ENCODE results near the gene ZNF740. TPM values are rescaled to one million over a fixed set of nuclear protein-coding genes. Genes with fewer than 3 reads are reported as not detected.

The ZNF740 gene
- total RNA-seq, 1 experiment from 2014 or later: 65.8 TPM

DNA sequence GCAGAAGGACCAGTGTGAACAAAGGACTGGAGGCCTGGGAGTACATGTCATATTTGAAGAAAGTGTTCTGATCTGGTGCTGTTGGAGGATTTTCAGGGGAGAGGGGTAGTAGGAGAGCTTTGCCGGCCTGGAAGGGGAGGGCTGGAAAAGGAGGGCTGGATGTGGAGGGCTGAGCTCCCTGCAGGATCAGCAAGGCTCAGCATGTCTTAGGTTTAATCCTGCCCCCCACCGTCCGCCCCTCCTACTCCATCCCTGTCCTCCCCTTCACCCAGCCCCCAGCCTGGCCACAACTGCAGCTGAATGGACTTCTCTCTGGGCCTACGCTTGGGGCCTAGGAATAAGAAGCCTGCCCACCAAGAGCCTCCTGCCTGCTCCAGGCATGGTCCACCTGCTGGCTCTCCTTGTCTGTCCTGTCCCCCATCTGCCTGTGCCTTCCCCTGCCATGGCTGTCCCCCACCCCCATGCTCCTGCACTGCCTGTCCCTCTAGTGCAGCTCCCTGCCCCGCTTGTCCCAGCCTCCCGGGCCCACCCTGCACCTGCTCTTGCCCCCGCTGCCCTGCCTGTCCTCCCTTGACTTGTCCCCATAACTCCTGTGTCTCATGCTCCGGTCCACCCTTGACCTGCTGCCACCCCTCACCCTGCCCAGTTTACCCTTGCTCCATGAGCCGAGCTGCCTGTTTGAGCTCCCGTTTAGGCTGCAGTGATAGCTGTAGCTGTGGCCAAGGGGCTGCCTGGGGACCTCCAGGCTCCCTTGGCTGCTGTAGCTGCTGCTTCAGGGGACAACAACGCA is 61.3 kb downstream of the ZNF740 start:
- ChIA-PET POLR2A (ENCODE audit: unreplicated experiment) (interaction anchor here (0.6 kb wide), 1 partner anchor 259 kb away, joined by 6 read pairs; the partner anchor contains the start of gene TARBP2), CTCF (no interaction called here)
- no peaks in the 10 kb centered on the region for H3K9me3 ChIP-seq (ENCODE audit: insufficient read depth, low read depth)
- no TSS peak for BruUV-seq (replicated peaks)
- H4K20me1 ChIP-seq (ENCODE audit: insufficient read depth): no peaks in the 10 kb centered on the region
- H3K27ac ChIP-seq: no peak overlapping the region
- no peak overlapping the region for H3K4me2 ChIP-seq
- no peak overlapping the region for H3K4me3 ChIP-seq
- no peaks in the 10 kb centered on the region for H3F3A ChIP-seq (ENCODE audit: insufficient read depth, low read depth)
- no peak overlapping the region for H2AFZ ChIP-seq
- H3K36me3 ChIP-seq (ENCODE audit: low read depth): no peaks in the 10 kb centered on the region
- no peaks in the 10 kb centered on the region for H3K79me2 ChIP-seq (ENCODE audit: low read depth)
- H3K27me3 ChIP-seq (ENCODE audit: insufficient read depth, low read depth): no peaks in the 10 kb centered on the region
- DNase-seq: no peak
- TF ChIP-seq EZH2 (IDR thresholded peaks at IDR 0.05; ENCODE audit: low read depth) (no peak), CTCF (conservative IDR thresholded peaks at IDR 0.05) (no peak)
- H3K9me2 ChIP-seq (ENCODE audit: insufficient read depth): no peaks in the 10 kb centered on the region
- peaks cover 5% of the 10 kb centered on the region; the same call in 1 of the 2 replicates for H3K4me1 ChIP-seq (replicated peaks; ENCODE audit: insufficient read depth)
- intact Hi-C loops (cut with micrococcal nuclease; ENCODE audit: unreplicated experiment): no loop called here

GRCh38 chr12:53244337-53244736 is 63.8 kb downstream of the ZNF740 start:
- Histone ChIP-seq H3K4me1 (replicated peaks; ENCODE audit: insufficient read depth) (0 out of 2 replicates have a peak, but pooled peaks cover 4% of the 10 kb centered on the region), H3F3A (ENCODE audit: insufficient read depth, low read depth) (no peaks in the 10 kb centered on the region), H3K27me3 (ENCODE audit: insufficient read depth, low read depth) (no peaks in the 10 kb centered on the region), H3K4me3 (no peak overlapping the region), H3K4me2 (no peak overlapping the region), H3K79me2 (ENCODE audit: low read depth) (no peaks in the 10 kb centered on the region), H3K9me3 (ENCODE audit: insufficient read depth, low read depth) (no peaks in the 10 kb centered on the region), H3K9me2 (ENCODE audit: insufficient read depth) (no peaks in the 10 kb centered on the region), H3K36me3 (ENCODE audit: low read depth) (no peaks in the 10 kb centered on the region), H2AFZ (no peak overlapping the region), H3K27ac (no peak overlapping the region), H4K20me1 (ENCODE audit: insufficient read depth) (no peaks in the 10 kb centered on the region)
- BruUV-seq (replicated peaks): no TSS peak
- POLR2A ChIA-PET (ENCODE audit: unreplicated experiment): interaction anchor here (0.6 kb wide), 1 partner anchor 67 kb away, joined by 5 read pairs; no protein-coding TSS in a partner anchor
- CTCF ChIA-PET: no interaction called here
- no peak for TF ChIP-seq CTCF (conservative IDR thresholded peaks at IDR 0.05)
- no peak for TF ChIP-seq EZH2 (IDR thresholded peaks at IDR 0.05; ENCODE audit: low read depth)
- intact Hi-C loops (cut with micrococcal nuclease; ENCODE audit: unreplicated experiment): no loop called here
- no peak for DNase-seq

Other genes starting within 250 kb of the ZNF740 start
- 2,869 and 2,977 TPM in 2 replicates for gene KRT18, start 231.6 kb upstream of the ZNF740 start, total RNA-seq (2021)
- 531 and 615 TPM in 2 replicates for gene EIF4B, start 174.3 kb upstream of the ZNF740 start, total RNA-seq (2021)
- 8.5 and 11.5 TPM in 2 replicates for gene TNS2, start 130.7 kb upstream of the ZNF740 start, total RNA-seq (2021)
- gene SPRYD3, start 101.3 kb upstream of the ZNF740 start, total RNA-seq (2021): 15.2 and 17.2 TPM in 2 replicates
- 290 and 333 TPM in 2 replicates for gene IGFBP6, start 83.1 kb upstream of the ZNF740 start, total RNA-seq (2021)
- 0.70 and 0.79 TPM in 2 replicates for gene SOAT2, start 77.2 kb upstream of the ZNF740 start, total RNA-seq (2021)
- 33.1 and 49.0 TPM in 2 replicates for gene CSAD, start 203 bp downstream of the ZNF740 start, total RNA-seq (2021)
- gene ITGB7, start 26.5 kb downstream of the ZNF740 start, total RNA-seq (2021): 2.4 and 3.3 TPM in 2 replicates
- 118 and 124 TPM in 2 replicates for gene RARG, start 51.5 kb downstream of the ZNF740 start, total RNA-seq (2021)
- gene ESPL1, start 87.6 kb downstream of the ZNF740 start, total RNA-seq (2021): 37.4 and 42.0 TPM in 2 replicates
- 291 and 303 TPM in 2 replicates for gene PFDN5, start 114.8 kb downstream of the ZNF740 start, total RNA-seq (2021)
- gene MYG1, start 119.0 kb downstream of the ZNF740 start, total RNA-seq (2021): 67.2 and 82.5 TPM in 2 replicates
- 53.4 and 67.3 TPM in 2 replicates for gene AAAS, start 140.9 kb downstream of the ZNF740 start, total RNA-seq (2021)
- not detected in 2 replicates for gene SP7, start 155.6 kb downstream of the ZNF740 start, total RNA-seq (2021)
- gene SP1, start 199.5 kb downstream of the ZNF740 start, total RNA-seq (2021): 72.9 and 118 TPM in 2 replicates
- not detected in 2 replicates for gene AMHR2, start 243.1 kb downstream of the ZNF740 start, total RNA-seq (2021)

Data from PC-9 (cell line).